GM21381 (cell line): ENCODE results near the gene EYA4.

ENCODE experiments used
- ATAC-seq: cut with Tn5 transposase; IDR thresholded peaks from one replicate; pipeline ENCODE4 v1.9.1; 2021; ENCODE audit warnings: mild to moderate bottlenecking, moderate library complexity; ENCODE audit not compliant: unreplicated experiment

EYA4 gene

DNA sequence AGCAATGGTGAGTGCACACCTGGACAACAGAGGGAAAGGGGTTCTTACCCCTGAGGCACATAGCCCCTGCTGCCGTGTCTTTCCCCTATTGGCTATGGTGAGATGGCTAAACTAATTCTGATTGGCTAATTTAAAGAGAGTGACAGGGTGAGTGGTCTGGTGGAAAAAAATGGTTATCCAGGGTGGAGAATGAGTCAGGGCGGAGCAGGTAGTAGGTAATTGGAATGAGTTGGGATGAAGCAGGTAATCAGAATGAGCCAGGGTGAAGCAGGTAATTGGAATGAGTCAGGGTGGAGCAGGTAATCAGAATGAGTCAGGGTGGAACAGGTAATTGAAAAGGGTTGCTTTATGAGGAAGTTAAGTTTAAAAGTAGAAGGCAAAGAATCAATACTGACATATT lies 200.3 kb downstream of the EYA4 start:
- ATAC-seq, result no peak

DNA sequence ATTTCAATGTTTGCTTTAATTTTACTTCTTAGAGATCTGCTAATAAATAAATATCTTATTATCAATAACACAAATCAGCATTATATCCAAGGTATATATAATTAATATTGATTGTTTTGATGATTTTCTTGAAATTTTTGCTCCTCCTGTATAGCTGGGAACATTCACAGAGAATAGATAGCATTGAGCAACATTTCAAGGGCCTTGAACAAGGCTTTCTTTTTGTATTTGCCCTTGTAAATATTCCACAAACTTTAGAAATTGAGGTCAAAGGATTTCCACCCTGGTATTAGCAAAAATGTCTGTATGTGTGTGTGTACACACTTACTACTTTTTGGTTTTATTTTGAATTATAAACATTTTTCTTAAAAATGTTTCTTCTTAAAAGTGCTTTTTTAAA lies 205.6 kb downstream of the EYA4 start:
- no peak for ATAC-seq

DNA sequence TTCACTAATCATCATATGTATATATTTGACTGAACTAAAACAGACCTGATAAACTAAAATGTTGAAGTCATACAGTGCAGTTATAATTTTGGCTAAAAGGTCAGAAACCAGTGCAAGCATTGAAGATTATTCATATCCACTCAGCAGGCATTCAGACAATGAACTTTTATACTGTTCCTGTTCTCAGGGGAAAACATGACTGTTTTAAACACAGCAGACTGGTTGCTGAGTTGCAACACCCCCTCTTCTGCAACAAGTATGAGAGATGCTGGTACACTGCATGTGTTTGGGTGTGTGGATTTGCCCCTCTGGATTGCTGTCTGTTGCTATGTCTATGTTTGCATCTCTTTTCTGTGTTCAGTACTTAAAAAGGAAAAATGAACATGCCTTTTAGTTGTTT lies 206.8 kb downstream of the EYA4 start:
- no peak for ATAC-seq

DNA sequence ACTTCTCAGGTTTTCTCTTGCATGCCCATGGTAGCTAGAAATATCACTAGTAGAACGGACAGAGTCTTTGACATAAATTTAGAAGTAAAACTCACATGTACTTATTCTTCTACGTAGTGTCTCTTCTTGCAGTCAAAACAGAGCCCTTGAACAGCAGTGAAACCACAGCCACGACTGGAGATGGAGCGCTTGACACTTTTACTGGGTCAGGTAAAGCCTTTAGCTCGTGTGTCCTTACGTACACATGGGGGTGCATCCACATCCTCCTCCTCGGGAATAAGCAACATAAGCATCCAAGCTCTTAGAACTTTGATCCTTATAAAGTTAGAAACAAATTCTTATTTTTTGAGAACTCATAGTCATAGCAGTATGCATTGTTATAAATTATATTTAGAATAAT lies 215.3 kb downstream of the EYA4 start:
- no peak for ATAC-seq

DNA sequence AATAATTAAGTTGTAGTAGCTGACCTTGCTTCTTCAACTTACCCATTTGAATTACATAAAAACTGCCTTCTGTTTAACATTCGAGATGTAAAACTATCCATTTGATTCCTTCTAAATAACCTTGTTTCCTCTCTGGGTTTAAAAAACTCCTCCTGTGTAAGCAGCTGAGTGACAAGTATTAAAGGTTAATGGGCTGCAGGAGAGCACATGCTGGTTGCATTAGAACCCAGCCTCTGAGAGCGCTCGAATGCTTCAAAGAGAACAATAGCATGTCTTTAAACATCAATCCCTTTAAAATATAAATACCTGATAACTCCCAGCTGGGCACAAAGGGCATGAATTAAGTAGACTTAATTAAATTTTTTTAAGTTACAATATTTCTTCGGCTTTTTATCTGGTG lies 215.8 kb downstream of the EYA4 start:
- ATAC-seq, result no peak

DNA sequence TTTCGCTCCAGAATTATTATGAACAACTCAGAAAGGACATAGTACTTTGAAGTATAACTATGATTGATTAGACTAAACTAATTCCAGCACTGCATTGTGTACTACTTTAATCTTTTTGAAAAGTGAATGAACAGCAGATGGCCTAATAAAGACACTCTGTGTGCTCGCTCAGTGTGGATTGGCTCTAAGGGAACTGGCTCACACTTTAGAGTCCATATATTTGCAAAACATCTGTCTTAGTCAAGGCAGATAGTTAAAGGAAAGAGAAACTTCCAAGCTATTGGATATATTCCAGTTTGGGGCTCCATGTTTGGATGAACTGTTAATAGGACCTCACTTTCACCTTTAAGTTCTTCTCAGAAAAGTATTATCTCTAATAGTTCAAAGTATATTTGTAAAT lies 218.9 kb downstream of the EYA4 start:
- ATAC-seq, result no peak

DNA sequence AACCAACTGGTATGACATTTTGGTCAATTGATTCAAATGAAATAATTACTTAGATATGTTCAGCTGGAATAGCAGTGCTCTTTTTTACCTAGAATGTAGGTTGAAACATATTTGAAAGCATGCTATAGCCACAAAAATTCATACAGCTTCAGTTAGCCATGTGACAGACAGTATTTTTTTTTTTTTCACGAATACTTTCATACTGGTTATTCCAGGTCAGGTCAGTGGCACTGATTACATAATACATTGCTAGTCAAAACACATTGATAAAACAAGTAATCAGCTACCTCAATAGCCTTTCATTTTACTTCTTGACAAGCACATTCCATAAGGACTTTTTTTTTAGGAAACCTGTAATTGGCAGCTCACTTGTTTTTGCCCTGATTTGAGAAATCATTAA lies 222.6 kb downstream of the EYA4 start:
- ATAC-seq, result no peak

DNA sequence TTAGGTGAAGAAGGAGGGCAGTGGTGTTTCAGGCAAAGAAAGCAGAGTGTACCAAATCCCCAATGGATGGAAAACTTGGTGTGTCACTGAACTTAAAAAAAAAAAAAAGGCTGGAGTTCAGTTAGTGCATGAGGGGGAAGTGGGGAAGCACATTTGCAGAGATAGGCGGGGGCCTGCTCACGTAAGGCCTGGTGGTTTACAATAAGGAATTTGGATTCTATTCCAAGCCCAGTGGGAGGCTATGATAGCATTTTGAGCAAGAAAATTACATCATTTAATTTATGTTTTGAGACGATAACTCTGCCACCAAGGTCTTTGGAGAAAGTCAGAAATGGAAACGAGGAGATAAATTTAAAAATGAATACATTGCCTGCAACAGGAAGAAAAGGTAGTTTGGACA lies 225.5 kb downstream of the EYA4 start:
- ATAC-seq, result no peak

DNA sequence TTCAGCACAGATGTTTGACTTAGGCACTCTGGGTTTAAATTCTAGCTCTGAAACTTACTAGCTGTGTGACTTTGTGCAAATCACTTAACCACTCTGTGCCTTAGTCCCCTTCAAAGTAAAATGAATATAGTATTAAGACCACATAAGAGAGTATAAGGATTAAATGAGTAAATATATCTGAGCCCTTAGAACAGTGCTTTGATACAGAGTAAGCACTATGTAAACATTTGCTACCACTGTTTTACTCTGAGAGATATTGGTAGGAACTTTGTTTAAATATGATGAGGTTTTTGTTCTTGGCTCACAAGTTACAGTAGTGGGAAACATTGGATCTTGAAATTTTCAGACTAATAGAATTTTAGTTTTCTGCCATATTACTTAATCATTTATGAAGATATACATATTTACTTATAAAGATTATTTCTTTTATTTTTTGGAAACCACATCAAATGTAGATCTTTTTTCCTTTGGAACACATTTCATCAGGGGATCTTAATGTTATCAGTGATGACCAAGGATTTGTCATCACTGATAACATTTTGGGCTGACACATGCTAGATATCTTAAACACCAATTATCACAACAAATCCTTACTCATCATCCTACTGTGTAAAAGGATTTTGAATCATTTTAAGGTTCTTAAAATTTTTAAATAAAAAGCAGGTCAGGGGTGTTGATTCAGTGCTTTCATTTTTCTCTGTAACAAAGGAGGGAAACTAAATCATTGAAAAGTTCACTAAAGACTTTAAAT lies 226.2 kb downstream of the EYA4 start:
- no peak for ATAC-seq

DNA sequence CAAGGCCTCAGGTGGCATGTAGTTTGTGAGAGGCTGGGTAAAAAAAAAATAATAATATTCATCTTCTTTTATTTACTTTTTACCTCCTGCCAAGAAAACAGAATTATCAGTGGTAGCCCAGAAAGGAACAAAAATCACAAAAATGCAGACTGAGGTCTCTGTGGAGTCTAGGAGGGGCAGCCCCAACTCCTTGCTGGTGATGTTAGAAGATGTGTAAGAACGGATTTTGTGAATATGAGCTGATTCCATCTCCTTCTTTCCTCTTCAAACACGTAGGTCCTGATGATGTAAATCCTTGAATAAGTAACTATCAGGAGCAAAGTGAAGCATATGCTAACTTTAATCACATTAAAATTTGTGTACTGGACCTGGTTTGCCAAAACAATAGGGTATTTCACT lies 226.8 kb downstream of the EYA4 start:
- ATAC-seq, result no peak

DNA sequence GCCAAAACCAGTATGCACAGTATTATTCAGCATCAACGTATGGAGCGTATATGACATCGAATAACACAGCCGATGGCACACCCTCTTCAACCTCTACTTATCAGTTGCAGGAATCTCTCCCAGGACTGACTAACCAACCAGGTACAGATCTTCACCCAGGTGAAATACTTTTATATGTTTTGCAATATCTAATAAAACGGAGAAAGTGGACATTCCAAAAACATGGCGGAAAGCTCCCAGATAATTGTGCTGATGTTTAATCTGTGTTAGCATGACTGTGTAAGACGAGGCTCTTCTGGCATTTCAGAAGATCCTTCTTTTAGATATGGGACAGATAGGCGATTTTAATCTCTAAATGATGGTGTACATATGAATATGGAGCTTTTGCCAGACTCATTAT lies 227.4 kb downstream of the EYA4 start:
- ATAC-seq, result no peak

DNA sequence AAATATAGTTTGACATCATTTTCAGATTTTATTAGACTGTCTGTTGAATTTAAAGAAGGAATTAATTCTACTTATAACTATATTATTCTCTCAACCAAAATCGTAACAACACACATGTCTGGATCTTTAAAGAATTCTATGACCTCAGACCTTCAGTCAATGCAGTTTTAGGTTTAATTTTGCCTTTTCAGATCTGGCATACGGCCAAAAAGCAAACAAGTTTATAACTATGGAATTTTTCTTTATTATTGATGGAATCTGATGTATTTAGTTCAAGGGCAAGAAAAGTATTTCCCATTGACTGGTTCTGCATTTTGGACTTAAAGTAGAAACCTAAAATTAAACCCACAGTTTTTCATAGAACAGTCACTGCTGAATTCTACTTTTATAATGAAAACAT lies 233.4 kb downstream of the EYA4 start:
- no peak for ATAC-seq

DNA sequence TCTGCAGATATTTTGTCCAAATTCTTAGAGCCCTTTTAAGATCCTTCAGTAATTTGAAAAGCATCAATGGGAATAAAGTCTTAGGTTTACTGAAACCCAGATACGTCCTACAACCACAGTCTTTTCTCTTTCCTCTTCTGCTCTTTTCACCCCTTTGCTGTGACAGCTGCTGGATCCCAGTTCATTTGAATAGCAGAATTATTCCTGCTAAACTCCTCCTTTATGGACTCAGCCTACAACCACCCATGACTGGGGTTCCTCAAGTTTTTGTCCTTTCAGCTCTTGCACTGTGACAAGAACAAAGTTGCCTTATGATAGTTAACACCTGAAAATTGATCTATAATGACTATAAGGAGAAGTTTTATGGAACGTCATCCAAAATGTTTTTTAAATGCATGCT lies 237.5 kb downstream of the EYA4 start:
- ATAC-seq, result no peak

DNA sequence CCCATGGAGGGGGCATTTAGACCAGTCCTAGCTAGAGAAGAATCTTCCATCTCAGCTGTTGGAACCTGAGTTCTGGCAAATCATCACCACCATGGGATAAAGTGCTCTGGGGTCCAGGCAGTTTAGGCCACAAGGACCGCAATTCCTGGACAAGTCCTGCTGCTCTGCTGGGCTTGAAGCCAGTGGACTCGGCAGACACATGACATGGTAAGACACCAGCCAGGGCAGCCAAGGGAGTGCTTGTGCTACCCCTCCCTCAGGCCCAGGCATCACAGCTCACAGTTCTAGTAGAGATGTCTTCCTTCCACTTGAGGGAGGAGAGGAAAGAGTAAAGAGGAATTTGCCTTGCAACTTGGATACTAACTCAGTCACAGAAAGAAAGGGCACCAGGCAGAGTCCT lies 246.0 kb downstream of the EYA4 start:
- no peak for ATAC-seq

DNA sequence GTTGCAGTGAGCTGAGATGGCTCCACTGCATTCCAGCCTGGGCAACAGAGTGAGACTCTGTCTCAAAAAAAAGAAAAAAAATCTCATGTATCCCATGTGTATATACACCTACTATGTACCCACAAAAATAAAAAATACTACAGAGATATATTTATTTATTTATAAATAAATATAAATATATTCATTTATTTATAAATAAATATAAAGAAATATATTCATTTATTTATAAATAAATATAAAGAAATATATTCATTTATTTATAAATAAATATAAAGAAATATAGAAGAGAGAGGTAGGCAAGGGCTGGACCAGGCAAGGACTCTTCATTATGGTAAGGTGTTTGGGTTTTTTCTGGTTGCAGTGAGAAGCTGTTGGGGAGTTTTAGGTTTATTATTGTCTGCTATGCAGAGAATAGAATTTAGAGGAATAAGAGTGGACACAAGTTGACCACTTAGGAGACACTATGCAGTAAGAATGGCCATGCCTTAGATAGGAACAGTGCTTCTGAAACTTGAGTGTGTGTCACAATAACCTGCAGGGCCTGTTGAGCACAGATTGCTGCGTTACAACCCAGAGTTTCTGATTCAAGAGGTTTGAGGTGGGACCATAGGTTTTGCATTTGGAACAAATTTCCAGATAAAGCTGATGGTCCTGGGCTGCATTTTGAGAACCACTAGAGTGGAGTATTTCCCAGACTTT lies 254.2 kb downstream of the EYA4 start:
- no peak for ATAC-seq

DNA sequence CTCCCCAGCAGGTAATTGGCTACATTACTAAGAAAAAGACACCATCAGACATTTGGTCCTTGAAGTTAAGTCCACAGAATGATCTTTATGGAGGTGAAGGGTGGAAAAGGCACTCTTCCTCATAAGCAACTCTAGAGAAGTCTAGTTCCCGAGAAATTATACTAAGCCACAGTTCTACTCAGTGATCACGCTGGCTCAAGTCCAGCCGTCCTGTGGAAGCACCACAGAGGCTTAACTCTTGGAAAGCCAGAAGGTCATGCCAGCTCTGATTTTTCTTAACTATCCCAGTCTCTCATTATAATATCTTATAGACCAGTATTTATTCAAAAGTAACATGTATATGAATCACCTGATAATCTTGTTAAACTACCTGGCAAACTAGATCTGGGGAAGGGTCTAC lies 258.5 kb downstream of the EYA4 start:
- no peak for ATAC-seq

DNA sequence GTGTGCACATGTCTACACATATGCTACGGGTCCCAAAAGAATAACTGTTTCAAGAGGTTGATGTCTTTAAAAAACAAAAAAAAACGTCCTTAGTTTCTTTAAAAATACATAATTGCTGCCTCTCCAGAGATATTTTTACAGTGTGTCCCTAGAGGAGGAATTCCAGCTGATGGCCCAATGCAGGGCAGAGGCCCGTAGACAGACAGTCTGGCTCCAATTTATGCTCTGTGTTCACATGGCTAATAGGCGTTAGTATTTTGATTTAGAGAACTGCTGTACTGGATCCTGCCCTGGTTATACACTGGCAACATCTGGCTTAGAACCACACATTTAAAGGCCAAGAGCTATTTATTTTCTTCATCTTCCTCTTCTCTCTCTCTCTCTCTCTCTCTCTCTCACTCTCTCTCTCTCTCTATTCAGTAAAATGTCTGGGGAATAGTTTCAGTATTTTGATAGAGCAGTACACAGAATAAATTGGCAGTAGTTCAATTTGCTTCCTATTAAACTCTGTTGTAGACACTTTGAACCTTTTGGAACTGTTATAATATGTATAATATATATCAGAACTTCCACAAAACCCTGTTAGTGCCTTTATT lies 260.6 kb downstream of the EYA4 start:
- no peak for ATAC-seq

DNA sequence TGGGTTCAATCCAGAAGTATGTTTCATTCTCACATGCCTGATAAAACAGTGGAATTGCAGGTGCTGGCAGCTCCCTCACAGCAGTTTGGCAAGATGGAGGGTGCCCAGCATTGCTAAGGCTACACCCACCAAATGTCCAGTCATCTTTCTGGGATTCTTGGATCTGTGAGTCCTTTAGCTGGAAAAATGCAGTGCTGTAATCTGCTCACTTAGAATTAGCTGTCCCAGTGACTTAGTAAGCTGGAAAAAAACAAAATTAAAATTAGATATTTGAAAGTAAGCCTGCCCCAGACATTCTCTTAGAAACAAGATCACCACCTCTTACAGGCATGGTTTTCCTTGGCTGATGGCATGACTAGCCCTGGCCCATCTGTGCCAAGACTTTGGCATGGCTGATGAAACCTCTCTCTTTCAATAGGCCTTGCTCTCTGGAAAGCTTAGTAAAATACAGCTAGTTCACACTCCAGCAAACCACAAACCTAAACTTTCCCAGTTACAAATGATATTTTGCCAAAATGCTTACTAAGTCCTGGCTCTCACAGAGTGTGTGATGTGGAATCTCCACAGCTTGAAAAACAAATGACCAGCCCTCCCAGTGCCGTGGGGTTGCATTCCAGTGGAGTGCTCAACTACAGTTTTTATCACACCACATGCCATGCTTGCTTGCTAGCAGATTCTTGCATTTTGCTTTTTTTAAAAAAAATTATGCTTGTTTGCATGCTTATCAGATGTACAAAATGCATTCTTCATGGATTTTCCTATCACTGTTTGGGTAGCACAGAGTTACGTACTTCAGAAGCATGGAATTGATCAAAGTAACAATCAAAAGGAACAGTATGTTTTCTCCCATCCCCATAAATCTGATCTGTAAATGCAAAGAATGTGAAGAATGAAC lies 261.5 kb downstream of the EYA4 start:
- no peak for ATAC-seq

DNA sequence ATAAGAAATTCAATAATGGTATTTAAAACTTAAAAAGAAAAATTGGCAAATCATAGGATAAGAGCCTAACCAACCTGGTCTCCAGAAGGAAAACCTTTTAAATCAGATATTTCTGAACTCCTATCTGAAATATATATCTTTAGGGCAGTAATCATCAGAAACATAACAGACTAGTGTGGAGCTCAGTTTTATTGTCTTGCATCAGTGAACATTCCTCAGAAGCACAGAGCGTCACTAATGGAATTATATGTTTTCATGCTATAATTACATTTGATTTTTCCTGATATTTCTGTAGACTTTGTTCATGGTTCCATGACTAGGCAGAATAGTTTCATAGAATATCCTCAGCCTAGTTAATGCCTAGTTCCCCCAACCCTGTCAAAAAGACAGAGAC lies 262.2 kb downstream of the EYA4 start:
- ATAC-seq, result no peak

DNA sequence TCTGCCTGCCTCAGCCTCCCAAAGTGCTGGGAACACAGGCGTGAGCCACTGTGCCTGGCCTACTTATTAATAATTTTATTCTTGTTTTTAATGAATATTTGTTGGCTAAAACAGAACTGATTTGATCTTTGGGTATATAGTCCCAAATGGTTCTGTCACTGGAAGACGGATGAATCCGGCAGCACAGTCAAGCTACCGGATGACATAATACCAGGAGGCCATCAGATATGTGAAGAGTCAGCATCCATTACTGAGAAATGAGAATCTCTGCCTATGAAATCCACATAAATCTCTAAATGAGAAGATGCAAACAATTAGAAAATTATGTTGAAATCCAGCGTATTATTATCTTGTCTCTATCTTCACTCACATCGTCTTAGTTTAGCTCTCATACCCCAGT lies 263.0 kb downstream of the EYA4 start:
- ATAC-seq, result no peak

DNA sequence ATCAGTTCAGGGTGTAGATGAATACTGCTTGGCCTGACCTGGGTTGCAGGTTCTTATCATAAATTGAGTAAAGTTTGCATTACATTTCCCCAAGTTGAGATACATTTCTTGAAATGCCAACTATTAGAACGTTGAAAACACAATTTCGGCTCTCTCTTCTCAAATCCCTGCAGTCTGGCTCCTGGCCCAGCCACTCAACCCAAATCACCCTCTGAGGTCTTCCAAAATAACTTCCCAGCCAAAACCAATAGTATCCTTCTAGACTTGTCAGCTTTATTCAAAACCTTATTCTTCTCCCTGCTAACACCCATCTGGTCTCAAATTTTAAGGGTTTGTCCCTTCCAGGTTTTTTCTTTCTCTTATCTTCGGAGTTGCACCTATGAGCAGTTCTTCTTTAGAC lies 263.6 kb downstream of the EYA4 start:
- no peak for ATAC-seq
